Measurements from ENCODE around the gene GPATCH2L.

- no peak for TF ChIP-seq CTCF (IDR thresholded peaks at IDR 0.05)
- no peak for TF ChIP-seq POLR2A (IDR thresholded peaks at IDR 0.05)
- TF ChIP-seq EP300 (IDR thresholded peaks at IDR 0.05): no peak
Observed at GRCh38 chr14:76134231-76134630, 17.5 kb upstream of the GPATCH2L start.
